ENCODE measurements around the gene ENTPD5.
"Not testable (repeated sequence)": the region's sequence is repeated elsewhere in the genome, so short reads cannot be mapped to it uniquely, and the experiment has no call there.

The ENTPD5 gene

GRCh38 chr14:73942180-73942579 lies 76.9 kb downstream of the ENTPD5 start:
- DNase-seq, result no peak

GRCh38 chr14:73937012-73937411 lies 82.1 kb downstream of the ENTPD5 start:
- no peak for DNase-seq

DNA sequence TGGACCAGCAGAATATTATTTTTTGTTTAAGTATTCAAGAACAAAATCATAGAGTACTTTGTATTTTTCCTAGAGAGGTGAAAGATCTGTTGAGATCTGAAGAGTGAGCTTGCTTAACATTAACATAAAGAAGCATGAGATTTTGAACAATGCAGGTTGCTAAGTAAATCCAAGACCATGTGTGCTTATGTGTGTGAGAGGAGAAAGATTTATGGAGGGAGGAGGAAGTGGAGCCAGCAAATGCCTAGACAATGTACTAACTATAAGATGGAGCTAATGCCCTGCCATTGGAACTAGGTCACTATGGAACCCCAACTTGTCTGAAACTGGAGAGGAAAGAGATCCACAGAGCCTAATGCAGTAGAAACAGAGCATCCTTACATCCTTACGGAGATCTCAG lies 82.5 kb downstream of the ENTPD5 start:
- no peak for DNase-seq

GRCh38 chr14:73935666-73936065 lies 83.4 kb downstream of the ENTPD5 start:
- DNase-seq, result no peak

DNA sequence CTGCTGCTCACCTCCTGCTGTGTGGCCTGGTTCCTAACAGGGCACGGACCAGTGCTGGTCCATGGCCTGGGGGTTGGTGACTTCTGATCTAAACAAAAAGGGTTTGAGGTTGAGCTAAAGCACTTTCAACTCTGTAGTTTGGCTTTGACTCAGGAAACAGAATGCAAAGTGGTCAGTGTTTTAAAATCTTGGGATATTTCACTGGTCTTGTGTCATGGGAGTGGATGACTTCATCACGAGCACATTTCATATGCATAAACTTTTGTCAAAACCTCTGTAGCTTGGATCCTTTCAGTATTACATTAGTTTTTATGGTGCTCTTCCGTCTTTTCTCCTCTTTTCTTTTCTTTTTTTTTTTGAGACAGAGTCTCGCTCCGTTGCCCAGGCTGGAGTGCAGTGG lies 94.8 kb downstream of the ENTPD5 start:
- DNase-seq, result no peak

- not testable (repeated sequence) for DNase-seq
These were observed 99.6 kb downstream of the ENTPD5 start for GRCh38 chr14:73919457-73919856.

- DNase-seq, result no peak
These were observed 102.8 kb downstream of the ENTPD5 start for GRCh38 chr14:73916324-73916723.

GRCh38 chr14:73913256-73913655 lies 105.8 kb downstream of the ENTPD5 start:
- DNase-seq, result no peak

- no peak for DNase-seq
These were observed 109.4 kb downstream of the ENTPD5 start for GRCh38 chr14:73909681-73910080.

Measured in NCI-H2081 treated with DMSO at 0.1 percent for 48 hours (cell line).